ENCODE measurements around the gene CDHR2. TPM values are rescaled to one million over a fixed set of nuclear protein-coding genes. Genes with fewer than 3 reads are reported as not detected.

Gene CDHR2, protein sequence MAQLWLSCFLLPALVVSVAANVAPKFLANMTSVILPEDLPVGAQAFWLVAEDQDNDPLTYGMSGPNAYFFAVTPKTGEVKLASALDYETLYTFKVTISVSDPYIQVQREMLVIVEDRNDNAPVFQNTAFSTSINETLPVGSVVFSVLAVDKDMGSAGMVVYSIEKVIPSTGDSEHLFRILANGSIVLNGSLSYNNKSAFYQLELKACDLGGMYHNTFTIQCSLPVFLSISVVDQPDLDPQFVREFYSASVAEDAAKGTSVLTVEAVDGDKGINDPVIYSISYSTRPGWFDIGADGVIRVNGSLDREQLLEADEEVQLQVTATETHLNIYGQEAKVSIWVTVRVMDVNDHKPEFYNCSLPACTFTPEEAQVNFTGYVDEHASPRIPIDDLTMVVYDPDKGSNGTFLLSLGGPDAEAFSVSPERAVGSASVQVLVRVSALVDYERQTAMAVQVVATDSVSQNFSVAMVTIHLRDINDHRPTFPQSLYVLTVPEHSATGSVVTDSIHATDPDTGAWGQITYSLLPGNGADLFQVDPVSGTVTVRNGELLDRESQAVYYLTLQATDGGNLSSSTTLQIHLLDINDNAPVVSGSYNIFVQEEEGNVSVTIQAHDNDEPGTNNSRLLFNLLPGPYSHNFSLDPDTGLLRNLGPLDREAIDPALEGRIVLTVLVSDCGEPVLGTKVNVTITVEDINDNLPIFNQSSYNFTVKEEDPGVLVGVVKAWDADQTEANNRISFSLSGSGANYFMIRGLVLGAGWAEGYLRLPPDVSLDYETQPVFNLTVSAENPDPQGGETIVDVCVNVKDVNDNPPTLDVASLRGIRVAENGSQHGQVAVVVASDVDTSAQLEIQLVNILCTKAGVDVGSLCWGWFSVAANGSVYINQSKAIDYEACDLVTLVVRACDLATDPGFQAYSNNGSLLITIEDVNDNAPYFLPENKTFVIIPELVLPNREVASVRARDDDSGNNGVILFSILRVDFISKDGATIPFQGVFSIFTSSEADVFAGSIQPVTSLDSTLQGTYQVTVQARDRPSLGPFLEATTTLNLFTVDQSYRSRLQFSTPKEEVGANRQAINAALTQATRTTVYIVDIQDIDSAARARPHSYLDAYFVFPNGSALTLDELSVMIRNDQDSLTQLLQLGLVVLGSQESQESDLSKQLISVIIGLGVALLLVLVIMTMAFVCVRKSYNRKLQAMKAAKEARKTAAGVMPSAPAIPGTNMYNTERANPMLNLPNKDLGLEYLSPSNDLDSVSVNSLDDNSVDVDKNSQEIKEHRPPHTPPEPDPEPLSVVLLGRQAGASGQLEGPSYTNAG (N-terminal part only)
- 1.5 and 1.6 TPM in 2 replicates for total RNA-seq
- long read RNA-seq, full-length matches to known transcripts: 2 of 3 reads
- long read RNA-seq, partial matches to known transcripts: 1 of 3 reads
- long read RNA-seq, other reads (novel, unspliced or antisense): 0 of 3 reads

DNA sequence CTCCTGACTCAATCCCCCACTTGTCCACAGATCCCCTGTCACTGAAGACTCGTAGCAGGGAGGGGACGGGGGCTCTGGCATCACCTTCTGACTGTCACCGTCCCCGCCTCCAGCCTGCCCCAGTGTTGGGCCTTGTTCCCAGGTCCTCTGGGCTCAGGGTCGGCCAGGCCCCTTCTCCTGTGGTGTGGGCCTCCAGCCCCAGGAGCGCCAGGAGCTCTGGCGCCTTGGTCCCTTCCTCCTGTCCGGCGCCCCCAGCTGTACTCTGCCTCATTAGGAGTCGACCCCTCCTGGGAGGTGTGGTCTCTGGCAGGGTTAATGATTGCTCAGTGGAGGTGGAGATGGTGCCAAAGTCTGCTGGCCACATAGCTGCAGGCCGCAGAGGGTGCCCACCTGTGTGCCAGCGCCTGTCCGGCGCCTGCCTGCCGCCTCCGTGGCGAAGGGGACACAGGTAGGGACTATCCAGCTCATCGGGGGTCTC lies at the start of gene CDHR2:
CDHR2 (plus strand) TSS at position 376 of the 478 bp plus-strand sequence. CDS start 16,011 bp downstream, outside the sequence.
- DNase-seq (ENCODE audit: low spot score, unreplicated experiment): no peak
- TF ChIP-seq, protein P1, sequence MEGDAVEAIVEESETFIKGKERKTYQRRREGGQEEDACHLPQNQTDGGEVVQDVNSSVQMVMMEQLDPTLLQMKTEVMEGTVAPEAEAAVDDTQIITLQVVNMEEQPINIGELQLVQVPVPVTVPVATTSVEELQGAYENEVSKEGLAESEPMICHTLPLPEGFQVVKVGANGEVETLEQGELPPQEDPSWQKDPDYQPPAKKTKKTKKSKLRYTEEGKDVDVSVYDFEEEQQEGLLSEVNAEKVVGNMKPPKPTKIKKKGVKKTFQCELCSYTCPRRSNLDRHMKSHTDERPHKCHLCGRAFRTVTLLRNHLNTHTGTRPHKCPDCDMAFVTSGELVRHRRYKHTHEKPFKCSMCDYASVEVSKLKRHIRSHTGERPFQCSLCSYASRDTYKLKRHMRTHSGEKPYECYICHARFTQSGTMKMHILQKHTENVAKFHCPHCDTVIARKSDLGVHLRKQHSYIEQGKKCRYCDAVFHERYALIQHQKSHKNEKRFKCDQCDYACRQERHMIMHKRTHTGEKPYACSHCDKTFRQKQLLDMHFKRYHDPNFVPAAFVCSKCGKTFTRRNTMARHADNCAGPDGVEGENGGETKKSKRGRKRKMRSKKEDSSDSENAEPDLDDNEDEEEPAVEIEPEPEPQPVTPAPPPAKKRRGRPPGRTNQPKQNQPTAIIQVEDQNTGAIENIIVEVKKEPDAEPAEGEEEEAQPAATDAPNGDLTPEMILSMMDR (IDR thresholded peaks at IDR 0.05; ENCODE audit: unreplicated experiment): no peak
- H3K27me3 Mint-ChIP-seq: peaks cover 21% of the 10 kb centered on the region

DNA sequence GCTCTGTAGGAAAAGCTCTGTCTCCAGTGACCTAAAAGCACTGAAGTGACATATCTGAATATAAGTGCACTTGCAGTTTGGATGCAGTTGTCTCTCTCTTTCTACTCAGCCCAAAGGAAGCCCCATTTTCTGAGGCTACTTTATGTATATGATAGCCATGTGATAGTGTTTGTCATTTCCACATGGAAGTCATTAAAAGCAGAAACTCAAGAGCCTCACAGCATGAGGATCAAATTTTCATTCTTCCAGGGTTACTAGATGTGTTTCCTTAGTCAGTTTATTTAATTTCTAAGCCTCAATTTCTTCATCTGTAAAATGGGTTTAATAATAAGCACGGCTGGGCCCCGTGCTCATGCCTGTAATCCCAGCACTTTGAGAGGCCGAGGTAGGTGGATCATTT lies 48.6 kb upstream of the CDHR2 start:
- no peak overlapping the region for H3K27ac Mint-ChIP-seq
- H3K27me3 Mint-ChIP-seq: no peaks in the 10 kb centered on the region
- TF ChIP-seq, protein P1 (IDR thresholded peaks at IDR 0.05; ENCODE audit: unreplicated experiment): no peak
- no peaks in the 10 kb centered on the region for H3K9me3 Mint-ChIP-seq (ENCODE audit: low read depth)
- no peak overlapping the region for H3K4me3 Mint-ChIP-seq (ENCODE audit: low read depth)
- no peaks in the 10 kb centered on the region for H3K4me1 Mint-ChIP-seq (ENCODE audit: low read depth)
- peaks cover 38% of the 10 kb centered on the region for H3K36me3 Mint-ChIP-seq (ENCODE audit: insufficient read depth)
- DNase-seq (ENCODE audit: low spot score, unreplicated experiment): no peak

More for the DNA sequence above, at the start of gene CDHR2:
- Mint-ChIP-seq H3K9me3 (ENCODE audit: low read depth) (no peaks in the 10 kb centered on the region), H3K4me1 (ENCODE audit: low read depth) (peaks cover 8% of the 10 kb centered on the region), H3K4me3 (ENCODE audit: low read depth) (no peak within 1 kb of the TSS), H3K36me3 (ENCODE audit: insufficient read depth) (no peaks in the 10 kb centered on the region), H3K27ac (peak within 1 kb of the TSS; percentile 29)

DNA sequence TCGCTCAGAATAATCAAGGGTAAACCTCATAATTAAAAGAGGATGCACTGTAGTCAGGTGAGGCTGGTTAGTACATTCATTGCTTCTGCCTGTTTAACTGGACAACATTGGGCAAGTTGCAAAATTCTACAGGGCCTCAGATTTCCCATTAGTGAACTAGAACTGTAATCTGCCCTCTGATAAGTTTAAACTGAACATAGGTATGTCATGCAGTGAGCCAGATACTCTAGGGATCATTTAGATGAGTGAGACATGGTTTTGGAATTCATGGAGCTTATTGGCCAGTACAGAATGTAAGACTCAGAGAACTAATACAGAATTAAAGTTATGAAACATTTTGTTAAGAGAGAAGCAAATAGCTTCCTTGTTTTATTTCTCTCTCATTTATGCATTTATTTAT lies 47.8 kb upstream of the CDHR2 start:
- Mint-ChIP-seq H3K27ac (no peak overlapping the region), H3K9me3 (ENCODE audit: low read depth) (no peaks in the 10 kb centered on the region), H3K4me1 (ENCODE audit: low read depth) (no peaks in the 10 kb centered on the region), H3K36me3 (ENCODE audit: insufficient read depth) (peaks cover 40% of the 10 kb centered on the region), H3K27me3 (no peaks in the 10 kb centered on the region), H3K4me3 (ENCODE audit: low read depth) (no peak overlapping the region)
- TF ChIP-seq, protein P1 (IDR thresholded peaks at IDR 0.05; ENCODE audit: unreplicated experiment): no peak
- no peak for DNase-seq (ENCODE audit: low spot score, unreplicated experiment)

DNA sequence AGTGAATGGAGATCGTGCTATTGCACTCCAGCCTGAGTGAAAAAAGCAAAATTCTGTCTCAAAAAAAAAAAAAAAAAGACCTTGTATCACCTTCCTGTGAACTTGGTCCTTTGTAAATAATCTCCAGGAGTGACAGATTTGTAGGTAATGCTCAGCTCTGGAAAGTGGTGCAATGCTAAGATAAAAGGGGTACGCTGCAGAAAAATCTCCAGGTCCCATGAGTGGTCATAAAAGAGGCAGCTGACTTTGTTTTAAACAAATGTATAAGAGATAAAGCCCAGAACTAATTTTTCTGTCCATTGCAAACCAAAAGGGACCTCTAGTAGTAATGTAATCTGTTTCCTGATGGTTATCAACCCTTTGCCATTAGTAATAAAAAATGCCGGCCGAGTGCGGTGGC lies 45.6 kb upstream of the CDHR2 start:
- no peak for DNase-seq (ENCODE audit: low spot score, unreplicated experiment)
- Mint-ChIP-seq H3K4me3 (ENCODE audit: low read depth) (no peak overlapping the region), H3K36me3 (ENCODE audit: insufficient read depth) (peaks cover 42% of the 10 kb centered on the region), H3K27ac (no peak overlapping the region), H3K4me1 (ENCODE audit: low read depth) (no peaks in the 10 kb centered on the region), H3K9me3 (ENCODE audit: low read depth) (no peaks in the 10 kb centered on the region), H3K27me3 (no peaks in the 10 kb centered on the region)
- TF ChIP-seq, protein P1 (IDR thresholded peaks at IDR 0.05; ENCODE audit: unreplicated experiment): no peak
